ENCODE data around the gene IP6K3.

The IP6K3 gene

GRCh38 chr6:33740794-33741193 is 5.9 kb downstream of the IP6K3 start:
- no peak for DNase-seq (ENCODE audit: low spot score)

DNA sequence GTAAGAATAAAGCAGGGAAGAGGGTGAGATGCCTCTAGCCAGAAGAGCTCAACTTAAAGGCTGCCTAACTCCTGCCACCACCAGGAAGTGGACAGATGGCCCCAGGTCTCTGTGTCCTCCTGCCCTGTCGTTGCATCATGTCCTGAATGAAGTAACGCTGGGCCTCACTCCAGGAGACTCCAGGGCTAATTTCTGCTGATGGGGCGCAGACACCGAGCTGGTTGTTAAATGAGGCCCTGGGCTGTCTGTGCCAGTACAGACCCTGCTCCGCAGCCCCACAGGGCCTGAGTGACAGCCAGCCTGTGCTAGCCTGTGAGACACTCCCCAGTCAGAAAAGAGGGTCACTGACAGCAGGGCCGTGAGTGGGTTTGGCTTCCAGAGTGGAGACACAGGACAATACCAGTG is 6.5 kb downstream of the IP6K3 start:
- no peak for DNase-seq (ENCODE audit: low spot score)

- no peak for DNase-seq (ENCODE audit: low spot score)
These were observed 7.1 kb downstream of the IP6K3 start for GRCh38 chr6:33739571-33739970.

DNA sequence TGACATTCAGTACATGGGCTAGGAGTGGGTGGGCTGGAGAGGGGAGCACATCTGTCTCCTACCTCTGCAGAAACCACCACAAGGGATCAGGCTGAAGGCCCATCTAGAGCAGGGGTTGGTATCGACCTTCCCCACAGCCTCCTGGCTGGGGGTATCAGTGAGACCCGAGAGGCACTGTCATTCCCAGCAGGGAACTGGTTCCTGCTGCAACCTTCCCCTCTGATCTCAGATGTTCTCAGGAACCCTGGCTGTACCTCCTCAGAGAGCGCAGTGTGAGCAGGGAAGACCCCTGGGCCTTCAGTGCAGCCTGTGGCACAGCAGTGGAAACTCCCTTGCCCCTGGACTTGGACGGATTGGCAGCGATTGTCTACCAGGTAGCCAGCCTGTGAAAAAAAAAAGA is 7.8 kb downstream of the IP6K3 start:
- DNase-seq (ENCODE audit: low spot score) = no peak

DNA sequence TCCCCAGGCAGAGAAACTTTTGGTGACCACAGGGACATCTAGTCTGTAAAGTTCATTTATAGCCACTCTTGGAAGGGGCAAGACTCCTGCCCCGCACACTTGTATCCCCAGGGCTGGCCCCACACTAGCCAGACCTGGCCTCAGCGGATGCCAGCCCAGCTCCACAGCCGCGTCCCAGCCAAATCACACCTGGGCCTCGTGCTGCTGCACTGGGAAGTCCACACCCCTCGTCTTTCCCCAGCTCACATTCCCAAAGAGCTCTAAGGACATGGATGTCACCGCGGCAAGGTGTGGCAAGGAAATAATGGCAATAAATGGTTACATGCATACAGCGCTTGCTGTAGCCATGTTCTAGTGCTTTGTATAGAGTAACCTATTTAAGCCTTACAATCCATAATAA is 8.6 kb downstream of the IP6K3 start:
- DNase-seq (ENCODE audit: low spot score) = no peak

GRCh38 chr6:33737267-33738026 is 9.3 kb downstream of the IP6K3 start:
- no peak for DNase-seq (ENCODE audit: low spot score)

GRCh38 chr6:33735216-33735615 is 11.5 kb downstream of the IP6K3 start:
- no peak for DNase-seq (ENCODE audit: low spot score)

DNA sequence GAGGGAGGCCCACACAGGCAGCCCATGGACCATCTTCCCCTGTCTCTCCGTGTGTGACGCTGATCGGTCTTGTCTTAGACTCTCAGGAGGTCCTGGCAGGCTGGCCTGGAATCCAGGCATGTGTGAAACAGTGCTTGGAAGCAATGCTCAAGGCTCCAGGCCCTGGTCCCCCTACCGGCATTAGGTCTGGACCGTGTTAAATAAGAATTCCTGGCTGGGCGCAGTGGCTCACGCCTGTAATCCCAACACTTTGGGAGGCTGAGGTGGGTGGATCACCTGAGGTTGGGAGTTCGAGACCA is 13.0 kb downstream of the IP6K3 start:
- DNase-seq (ENCODE audit: low spot score) = no peak

- peak; percentile 32 for DNase-seq (ENCODE audit: low spot score)
These were observed 13.6 kb downstream of the IP6K3 start for GRCh38 chr6:33732817-33733708.

DNA sequence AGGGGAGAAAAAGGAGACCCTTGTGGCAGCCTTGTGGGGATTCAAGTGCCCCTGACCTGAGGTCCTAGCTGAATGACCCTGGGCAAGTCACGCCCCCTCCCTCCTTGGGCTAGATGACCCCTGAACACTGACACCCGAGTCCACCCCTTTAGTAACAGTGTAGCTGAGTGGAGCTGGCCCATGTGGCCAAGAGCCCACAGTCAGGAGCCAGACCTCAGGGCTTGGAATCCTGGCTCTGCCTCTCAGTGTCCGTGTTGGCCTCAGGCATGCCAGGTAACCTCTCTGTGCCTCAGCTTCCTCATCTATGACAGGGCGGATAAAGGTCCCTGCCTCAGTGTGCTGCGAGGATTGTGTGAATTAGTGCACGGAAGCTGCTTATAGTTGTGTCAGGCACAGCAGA is 14.3 kb downstream of the IP6K3 start:
- no peak for DNase-seq (ENCODE audit: low spot score)

GRCh38 chr6:33731751-33732282 is 14.9 kb downstream of the IP6K3 start:
- no peak for DNase-seq (ENCODE audit: low spot score)

- DNase-seq (ENCODE audit: low spot score) = no peak
These were observed 15.7 kb downstream of the IP6K3 start for GRCh38 chr6:33731035-33731434.

GRCh38 chr6:33730611-33731010 is 16.1 kb downstream of the IP6K3 start:
- no peak for DNase-seq (ENCODE audit: low spot score)

DNA sequence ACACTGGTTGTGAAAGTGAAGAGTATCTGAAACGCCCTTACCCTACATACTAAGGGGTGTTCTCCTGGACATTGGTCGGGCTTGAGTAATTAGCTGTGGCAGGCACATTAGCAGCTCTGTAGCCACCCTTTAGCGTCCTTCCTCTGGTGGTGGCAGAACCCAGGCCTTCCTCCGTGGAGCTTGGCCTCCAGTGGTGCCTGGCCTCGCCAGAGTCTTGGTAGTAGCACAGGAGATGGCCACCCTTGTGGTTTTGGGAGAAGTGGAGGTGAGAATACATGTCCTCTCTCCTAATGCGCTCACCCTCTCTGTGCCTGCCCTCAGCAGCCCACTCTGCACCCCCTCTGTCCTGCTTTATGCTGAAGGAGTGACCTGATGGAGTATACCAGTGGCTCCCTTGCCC is 17.6 kb downstream of the IP6K3 start:
- DNase-seq (ENCODE audit: low spot score) = no peak

- no peak for DNase-seq (ENCODE audit: low spot score)
These were observed 18.3 kb downstream of the IP6K3 start for GRCh38 chr6:33728438-33728837.

DNA sequence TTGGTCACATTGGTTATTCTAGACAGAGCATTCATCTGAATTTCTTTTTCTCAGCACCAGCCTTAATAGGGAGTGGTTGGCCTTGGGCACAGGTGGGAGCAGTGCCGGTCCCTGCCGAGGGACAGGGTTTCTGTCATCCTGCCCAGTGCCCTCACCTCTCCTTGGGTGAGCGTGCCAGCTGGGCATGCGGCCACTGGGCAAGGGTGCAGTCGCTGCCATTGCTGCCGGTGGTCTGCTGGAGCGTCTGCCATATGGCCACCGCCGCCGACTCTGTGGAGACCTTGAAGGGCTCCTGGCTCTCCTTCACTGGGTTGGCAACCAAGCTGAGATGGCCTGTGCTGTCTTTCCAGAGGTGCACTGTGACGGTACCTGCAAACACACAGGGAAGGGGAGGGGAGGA is 18.8 kb downstream of the IP6K3 start:
- no peak for DNase-seq (ENCODE audit: low spot score)

DNA sequence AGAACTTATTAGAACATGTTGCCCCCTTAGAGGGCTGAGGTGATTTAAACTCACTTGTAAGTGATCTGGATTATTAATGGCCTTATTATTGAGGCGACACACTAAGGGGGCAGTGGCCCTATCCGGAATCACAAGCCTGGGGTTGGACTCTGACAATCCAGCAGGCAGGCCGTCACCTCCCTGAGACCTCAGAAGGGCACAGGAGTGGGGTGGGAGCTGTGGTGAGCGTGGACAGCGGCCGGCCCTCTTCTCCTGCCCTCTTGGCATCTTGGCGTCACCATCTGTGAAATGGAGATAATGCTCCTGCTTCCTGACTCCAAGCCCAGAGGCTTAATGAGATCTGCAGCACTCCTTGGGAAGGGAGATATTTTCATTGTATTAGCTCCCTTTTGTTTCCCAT is 19.6 kb downstream of the IP6K3 start:
- no peak for DNase-seq (ENCODE audit: low spot score)

GRCh38 chr6:33726696-33727095 is 20.0 kb downstream of the IP6K3 start:
- DNase-seq (ENCODE audit: low spot score) = no peak

GRCh38 chr6:33725891-33726673 is 20.6 kb downstream of the IP6K3 start:
- no peak for DNase-seq (ENCODE audit: low spot score)

DNA sequence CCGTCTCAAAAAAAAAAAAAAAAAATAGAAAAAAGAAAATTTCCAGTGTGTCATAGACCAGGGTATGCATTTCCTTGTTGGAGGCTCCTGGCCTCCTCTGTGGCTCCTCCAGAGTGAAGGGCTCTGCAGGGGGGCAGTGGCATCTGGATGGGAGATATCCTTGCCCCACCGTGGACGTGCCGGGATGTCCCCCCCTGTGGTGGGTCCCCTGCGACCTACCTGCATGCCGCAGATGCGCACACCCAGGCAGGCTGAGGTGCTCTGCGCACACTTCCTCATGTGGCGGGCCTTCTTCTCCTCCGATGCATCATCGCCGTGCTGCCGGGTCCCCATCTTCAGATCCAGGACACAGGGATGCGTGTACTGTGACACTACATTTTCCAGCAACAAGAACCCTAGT is 21.5 kb downstream of the IP6K3 start:
- DNase-seq (ENCODE audit: low spot score) = no peak

GRCh38 chr6:33724102-33725023 is 22.3 kb downstream of the IP6K3 start:
- no peak for DNase-seq (ENCODE audit: low spot score)
